Lower lobe of right lung (tissue), 2 donors: ENCODE measurements around the gene PPP1CC. TPM values are rescaled to one million over a fixed set of nuclear protein-coding genes. Genes with fewer than 3 reads are reported as not detected.
"Not testable (repeated sequence)": the region's sequence is repeated elsewhere in the genome, so short reads cannot be mapped to it uniquely, and the experiment has no call there.

Experiments used
- ATAC-seq, 2 donors: fragments of 200-7000 bp; cut with Tn5 transposase; one replicate each; pipeline ENCODE4 v1.9.1; 2020 to 2022; ENCODE audit warnings: mild to moderate bottlenecking in 2 of 2, moderate library complexity in 2 of 2
- DNase-seq: peaks from one replicate; pipeline ENCODE4 v3.0.0-alpha.2; 2020
- H3K27ac ChIP-seq: fragments of 200-600 bp; one replicate; pipeline ENCODE4 v1.8.0; 2022
- H3K27me3 ChIP-seq: fragments of 200-600 bp; one replicate; pipeline ENCODE4 v1.8.0; 2022; ENCODE audit warnings: low read depth
- H3K36me3 ChIP-seq: fragments of 200-600 bp; one replicate; pipeline ENCODE4 v1.8.0; 2022; ENCODE audit warnings: mild to moderate bottlenecking
- H3K4me1 ChIP-seq: fragments of 200-600 bp; one replicate; pipeline ENCODE4 v1.8.0; 2022
- H3K4me3 ChIP-seq: fragments of 200-600 bp; one replicate; pipeline ENCODE4 v1.8.0; 2022; ENCODE audit warnings: mild to moderate bottlenecking
- H3K9me3 ChIP-seq: fragments of 200-600 bp; one replicate; pipeline ENCODE4 v1.8.0; 2022
- intact Hi-C: fragments of 100-400 bp; cut with DNase I; formaldehyde crosslinking; loops from one replicate; pipeline ENCODE4 v1.11.0; 2022
- total RNA-seq: library from RNA; stranded (reverse); fragmentation: NEBNext Ultra II Directional; extraction: Animal tissue kit (Norgen Biotek cat#: 25700); gene quantifications from one replicate; pipeline ENCODE4 v1.2.1, GENCODE V29; 2021
- TF ChIP-seq, protein P1 (sequence below): fragments of 200-600 bp; IDR thresholded peaks from one replicate; pipeline ENCODE4 v1.8.0; 2022; ENCODE audit warnings: antibody characterized with exemption, mild to moderate bottlenecking
- donor health status: DM: no; HTN: yes; CAD: no; lungs with severe emphysema.

PPP1CC gene
- total RNA-seq, 1 donor from 2014 or later, result 97.8 TPM

DNA sequence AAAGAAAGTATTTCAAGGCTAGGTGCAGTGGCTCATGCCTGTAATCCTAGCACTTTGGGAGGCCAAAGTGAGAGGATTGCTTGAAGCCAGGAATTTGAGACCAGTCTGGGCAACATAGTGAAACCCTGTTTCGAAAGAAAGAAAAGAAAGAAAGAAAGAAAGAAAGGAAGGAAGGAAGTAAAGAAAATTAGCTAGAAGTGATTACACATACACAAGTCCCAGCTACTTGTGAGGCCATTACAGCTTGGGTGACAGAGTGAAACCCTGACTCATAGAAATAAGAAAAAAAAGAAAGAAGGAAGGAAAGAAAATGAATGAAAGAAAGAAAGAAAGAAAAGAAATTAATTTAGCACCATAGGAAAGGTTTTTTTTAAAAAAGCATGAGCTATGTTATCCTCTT is 33.3 kb upstream of the PPP1CC start:
- no peaks in the 10 kb centered on the region for H3K9me3 ChIP-seq
- no peak for ATAC-seq
- H3K4me3 ChIP-seq, result no peak overlapping the region
- intact Hi-C loops, result no loop called here
- no peaks in the 10 kb centered on the region for H3K27me3 ChIP-seq
- H3K4me1 ChIP-seq, result no peaks in the 10 kb centered on the region
- no peaks in the 10 kb centered on the region for H3K36me3 ChIP-seq
- TF ChIP-seq, protein P1, sequence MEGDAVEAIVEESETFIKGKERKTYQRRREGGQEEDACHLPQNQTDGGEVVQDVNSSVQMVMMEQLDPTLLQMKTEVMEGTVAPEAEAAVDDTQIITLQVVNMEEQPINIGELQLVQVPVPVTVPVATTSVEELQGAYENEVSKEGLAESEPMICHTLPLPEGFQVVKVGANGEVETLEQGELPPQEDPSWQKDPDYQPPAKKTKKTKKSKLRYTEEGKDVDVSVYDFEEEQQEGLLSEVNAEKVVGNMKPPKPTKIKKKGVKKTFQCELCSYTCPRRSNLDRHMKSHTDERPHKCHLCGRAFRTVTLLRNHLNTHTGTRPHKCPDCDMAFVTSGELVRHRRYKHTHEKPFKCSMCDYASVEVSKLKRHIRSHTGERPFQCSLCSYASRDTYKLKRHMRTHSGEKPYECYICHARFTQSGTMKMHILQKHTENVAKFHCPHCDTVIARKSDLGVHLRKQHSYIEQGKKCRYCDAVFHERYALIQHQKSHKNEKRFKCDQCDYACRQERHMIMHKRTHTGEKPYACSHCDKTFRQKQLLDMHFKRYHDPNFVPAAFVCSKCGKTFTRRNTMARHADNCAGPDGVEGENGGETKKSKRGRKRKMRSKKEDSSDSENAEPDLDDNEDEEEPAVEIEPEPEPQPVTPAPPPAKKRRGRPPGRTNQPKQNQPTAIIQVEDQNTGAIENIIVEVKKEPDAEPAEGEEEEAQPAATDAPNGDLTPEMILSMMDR, result no peak
- DNase-seq, result no peak
- no peak overlapping the region for H3K27ac ChIP-seq

DNA sequence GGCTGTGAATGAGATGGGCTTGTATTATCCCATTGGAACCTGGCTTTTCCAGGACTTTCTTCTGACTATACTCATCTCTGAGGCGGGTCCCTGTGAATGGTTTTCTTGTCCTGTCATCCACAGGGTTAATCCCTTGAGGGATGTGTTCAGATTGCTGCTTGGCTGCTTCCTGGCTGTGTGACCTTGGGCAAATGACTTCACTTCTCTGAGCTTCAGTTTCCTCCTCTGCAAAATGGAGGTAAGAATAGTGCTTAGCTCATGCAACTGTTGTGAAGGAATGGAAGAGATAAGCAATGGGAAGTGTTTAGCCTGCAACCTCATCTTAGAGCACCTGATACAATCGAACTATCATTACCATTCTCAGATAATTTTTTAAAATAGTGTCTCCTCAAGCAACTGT is 32.1 kb upstream of the PPP1CC start:
- Histone ChIP-seq H3K9me3 (no peaks in the 10 kb centered on the region), H3K27ac (no peak overlapping the region), H3K4me3 (no peak overlapping the region), H3K27me3 (no peaks in the 10 kb centered on the region), H3K4me1 (no peaks in the 10 kb centered on the region), H3K36me3 (no peaks in the 10 kb centered on the region)
- intact Hi-C loops, result no loop called here
- TF ChIP-seq, protein P1, result no peak
- ATAC-seq (no peak), DNase-seq (no peak)

DNA sequence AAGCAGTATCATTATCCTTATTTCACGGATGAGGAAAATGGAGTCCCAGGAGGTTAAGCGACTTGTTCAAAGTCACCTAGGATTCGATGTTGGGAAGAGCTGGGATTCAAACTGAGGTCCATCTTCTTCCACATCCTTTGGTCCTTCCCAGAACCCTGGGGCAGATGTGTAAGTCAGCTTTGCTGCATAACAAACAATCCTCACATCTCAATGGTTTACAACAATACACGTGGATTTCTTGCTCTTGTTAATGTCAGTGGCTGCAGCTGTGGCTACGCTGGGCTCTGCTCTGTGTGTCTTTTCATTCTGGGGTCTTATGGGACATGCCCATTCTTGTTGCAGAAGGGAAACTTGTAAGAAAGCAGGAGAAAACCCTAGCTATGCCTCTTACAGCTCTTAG is 26.3 kb upstream of the PPP1CC start:
- Histone ChIP-seq H3K4me3 (no peak overlapping the region), H3K36me3 (no peaks in the 10 kb centered on the region), H3K27ac (no peak overlapping the region), H3K9me3 (no peaks in the 10 kb centered on the region), H3K4me1 (no peaks in the 10 kb centered on the region), H3K27me3 (no peaks in the 10 kb centered on the region)
- DNase-seq (no peak), ATAC-seq (no peak)
- intact Hi-C loops, result no loop called here
- TF ChIP-seq, protein P1, result no peak

DNA sequence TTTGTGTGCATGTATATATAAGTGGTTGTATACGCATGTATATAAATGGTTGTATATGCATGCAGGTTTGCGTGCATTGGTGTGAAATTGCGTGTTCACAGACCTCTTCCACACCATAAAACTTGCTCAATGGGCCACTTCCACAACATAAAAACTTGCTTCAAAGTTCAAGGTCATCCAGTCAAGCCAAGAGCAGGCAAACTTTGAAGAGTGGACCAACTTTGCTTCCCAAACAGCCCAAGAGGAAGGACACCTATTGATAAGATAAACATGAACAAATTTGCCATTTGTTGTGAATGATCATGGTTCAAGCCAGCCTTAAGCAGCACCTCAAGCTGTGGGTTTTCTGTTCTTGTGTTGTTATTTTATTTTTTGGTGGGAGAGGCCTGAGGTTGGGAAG is 25.2 kb upstream of the PPP1CC start:
- ATAC-seq (no peak), DNase-seq (no peak)
- TF ChIP-seq, protein P1, result no peak
- Histone ChIP-seq H3K27ac (no peak overlapping the region), H3K9me3 (no peaks in the 10 kb centered on the region), H3K36me3 (no peaks in the 10 kb centered on the region), H3K27me3 (no peaks in the 10 kb centered on the region), H3K4me3 (no peak overlapping the region), H3K4me1 (no peaks in the 10 kb centered on the region)
- intact Hi-C loops, result no loop called here

DNA sequence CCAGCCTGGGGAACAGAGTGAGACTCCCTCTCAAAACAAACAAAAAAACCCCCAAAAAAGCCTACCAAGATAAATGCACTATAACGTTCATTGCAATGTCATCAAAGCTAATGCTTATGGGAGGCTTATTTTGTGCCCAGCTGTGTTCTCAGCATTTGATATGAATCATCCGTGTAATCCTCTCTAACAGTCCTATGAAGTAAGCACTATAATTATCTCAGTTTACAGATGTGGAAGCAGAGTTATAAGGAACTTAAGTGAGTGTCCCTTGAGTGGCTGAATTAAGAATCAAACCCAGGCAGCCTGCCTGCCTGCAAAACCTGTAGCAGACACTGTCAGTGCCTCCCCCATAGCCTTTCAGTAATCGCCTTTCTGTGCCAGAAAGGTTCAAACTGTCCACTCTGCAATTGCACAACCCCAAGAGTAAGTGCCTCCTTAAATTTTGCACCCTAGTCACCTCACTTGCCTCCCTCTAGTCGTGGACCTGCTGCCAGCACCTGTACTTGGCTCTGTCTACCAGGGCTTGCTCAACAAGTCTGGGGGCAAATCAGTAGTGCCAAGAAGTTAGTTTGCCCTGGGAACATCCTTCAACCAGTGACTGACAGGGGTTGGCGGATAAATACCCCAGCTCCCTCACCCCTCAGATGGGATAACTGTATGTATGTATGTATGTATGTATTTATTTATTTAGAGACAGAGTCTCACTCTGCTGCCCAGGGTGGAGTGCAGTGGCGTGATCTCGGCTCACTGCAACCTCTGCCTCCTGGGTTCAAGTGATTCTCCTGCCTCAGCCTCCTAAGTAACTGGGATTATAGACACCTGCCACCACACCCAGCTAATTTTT is 23.8 kb upstream of the PPP1CC start:
- H3K9me3 ChIP-seq, result no peaks in the 10 kb centered on the region
- ATAC-seq, result no peak
- no peaks in the 10 kb centered on the region for H3K36me3 ChIP-seq

DNA sequence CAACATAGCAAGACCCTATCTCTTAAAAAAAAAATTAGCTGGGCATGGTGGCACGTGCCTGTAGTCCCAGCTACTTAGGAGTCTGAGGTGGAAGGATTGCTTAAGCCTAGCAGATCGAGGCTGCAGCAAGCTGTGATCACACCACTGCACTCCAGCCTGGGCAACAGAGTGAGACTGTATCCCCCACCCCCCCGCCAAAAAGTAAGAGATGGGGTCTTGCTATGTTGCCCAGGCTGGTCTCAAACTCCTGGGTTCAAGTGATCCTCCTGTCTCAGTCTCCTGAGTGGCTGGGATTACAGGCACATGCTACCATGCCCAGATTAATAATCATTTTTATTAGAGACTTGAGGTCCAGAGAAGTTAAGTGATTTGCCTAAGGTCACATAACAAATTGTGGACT is 22.9 kb upstream of the PPP1CC start:
- H3K27me3 ChIP-seq, ATAC-seq, H3K36me3 ChIP-seq, H3K9me3 ChIP-seq, H3K4me3 ChIP-seq, H3K27ac ChIP-seq, H3K4me1 ChIP-seq, intact Hi-C loops, DNase-seq: not testable (repeated sequence)

More for the DNA sequence above, 23.8 kb upstream of the PPP1CC start:
- Histone ChIP-seq H3K4me3 (no peak overlapping the region), H3K27me3 (no peaks in the 10 kb centered on the region), H3K4me1 (no peaks in the 10 kb centered on the region), H3K27ac (no peak overlapping the region)
- TF ChIP-seq, protein P1, result no peak
- no peak for DNase-seq
- intact Hi-C loops, result no loop called here
